ENCODE data around the gene GSG1L.

GSG1L gene

GRCh38 chr16:28062261-28062846 lies 1.2 kb downstream of the GSG1L start:
- Histone ChIP-seq H3K9ac (ENCODE audit: low read depth, low read length) (no peak overlapping the region), H3K9me3 (ENCODE audit: control insufficient read depth, insufficient read depth, low read length) (no peaks in the 10 kb centered on the region), H3K27me3 (ENCODE audit: control insufficient read depth, insufficient read depth, low read length) (peaks cover 57% of the 10 kb centered on the region), H3K27ac (ENCODE audit: low read depth, low read length) (no peak overlapping the region), H3K4me1 (ENCODE audit: control insufficient read depth, insufficient read depth, low read length) (no peaks in the 10 kb centered on the region), H3K4me3 (ENCODE audit: low read depth, low read length) (peak overlapping the region; percentile 58; the same call in 1 of the 2 replicates), H3K36me3 (ENCODE audit: control insufficient read depth, insufficient read depth, low read length) (no peaks in the 10 kb centered on the region)

DNA sequence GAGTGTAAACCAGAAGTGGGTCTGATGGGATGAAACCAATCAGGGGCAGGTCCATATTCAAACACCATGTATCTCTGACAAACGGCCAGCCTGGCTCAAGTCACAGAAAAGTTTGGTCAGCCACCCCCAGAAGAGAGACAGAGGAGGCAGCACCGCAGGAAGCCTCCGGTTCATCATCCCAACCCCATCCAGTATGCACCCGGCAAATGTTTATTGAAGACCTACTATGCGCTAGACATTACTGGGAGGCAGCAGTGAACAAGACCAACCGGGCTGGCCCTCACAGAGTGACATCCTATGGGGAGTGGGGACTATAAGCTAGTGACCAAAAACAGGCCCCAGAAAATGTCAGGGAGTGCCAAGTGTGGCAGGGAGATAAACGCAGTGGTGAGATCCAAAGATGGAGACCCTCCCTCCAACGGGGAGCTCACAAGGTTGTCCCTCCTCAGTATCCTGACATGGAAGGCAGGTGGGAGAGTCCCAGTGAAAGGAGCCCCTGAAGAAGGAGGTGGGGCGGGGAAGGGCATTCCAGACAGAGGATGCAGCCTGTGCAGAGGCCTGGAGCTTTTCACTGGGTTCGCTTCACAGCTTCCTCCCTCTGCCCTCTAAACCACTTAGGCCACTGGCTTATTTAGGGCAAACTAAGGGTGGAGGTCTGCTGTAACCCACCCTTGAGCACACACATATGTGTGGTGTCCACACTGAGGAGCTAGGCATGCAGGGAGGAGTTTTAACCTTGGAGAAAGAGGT lies 2.0 kb downstream of the GSG1L start:
- H3K9ac ChIP-seq (ENCODE audit: low read depth, low read length) = no peak overlapping the region
- peaks cover 57% of the 10 kb centered on the region for H3K27me3 ChIP-seq (ENCODE audit: control insufficient read depth, insufficient read depth, low read length)
- H3K4me3 ChIP-seq (ENCODE audit: low read depth, low read length) = no peak overlapping the region
- no peaks in the 10 kb centered on the region for H3K9me3 ChIP-seq (ENCODE audit: control insufficient read depth, insufficient read depth, low read length)
- H3K27ac ChIP-seq (ENCODE audit: low read depth, low read length) = no peak overlapping the region
- H3K4me1 ChIP-seq (ENCODE audit: control insufficient read depth, insufficient read depth, low read length) = no peaks in the 10 kb centered on the region
- no peaks in the 10 kb centered on the region for H3K36me3 ChIP-seq (ENCODE audit: control insufficient read depth, insufficient read depth, low read length)

- peaks cover 56% of the 10 kb centered on the region for H3K27me3 ChIP-seq (ENCODE audit: control insufficient read depth, insufficient read depth, low read length)
Observed at GRCh38 chr16:28059841-28060575, 3.5 kb downstream of the GSG1L start.

GRCh38 chr16:28058839-28059589 lies 4.5 kb downstream of the GSG1L start:
- H3K4me3 ChIP-seq (ENCODE audit: low read depth, low read length) = no peak overlapping the region
- no peak overlapping the region for H3K9ac ChIP-seq (ENCODE audit: low read depth, low read length)
- no peaks in the 10 kb centered on the region for H3K36me3 ChIP-seq (ENCODE audit: control insufficient read depth, insufficient read depth, low read length)
- no peak overlapping the region for H3K27ac ChIP-seq (ENCODE audit: low read depth, low read length)
- no peaks in the 10 kb centered on the region for H3K9me3 ChIP-seq (ENCODE audit: control insufficient read depth, insufficient read depth, low read length)
- peaks cover 46% of the 10 kb centered on the region for H3K27me3 ChIP-seq (ENCODE audit: control insufficient read depth, insufficient read depth, low read length)
- no peaks in the 10 kb centered on the region for H3K4me1 ChIP-seq (ENCODE audit: control insufficient read depth, insufficient read depth, low read length)

More at GRCh38 chr16:28059841-28060575, 3.5 kb downstream of the GSG1L start:
- Histone ChIP-seq H3K4me3 (ENCODE audit: low read depth, low read length) (no peak overlapping the region), H3K27ac (ENCODE audit: low read depth, low read length) (no peak overlapping the region), H3K4me1 (ENCODE audit: control insufficient read depth, insufficient read depth, low read length) (no peaks in the 10 kb centered on the region), H3K9me3 (ENCODE audit: control insufficient read depth, insufficient read depth, low read length) (no peaks in the 10 kb centered on the region), H3K9ac (ENCODE audit: low read depth, low read length) (no peak overlapping the region), H3K36me3 (ENCODE audit: control insufficient read depth, insufficient read depth, low read length) (no peaks in the 10 kb centered on the region)

GRCh38 chr16:28057949-28058348 lies 5.6 kb downstream of the GSG1L start:
- Histone ChIP-seq H3K9me3 (ENCODE audit: control insufficient read depth, insufficient read depth, low read length) (no peaks in the 10 kb centered on the region), H3K27ac (ENCODE audit: low read depth, low read length) (no peak overlapping the region), H3K27me3 (ENCODE audit: control insufficient read depth, insufficient read depth, low read length) (peaks cover 40% of the 10 kb centered on the region), H3K4me3 (ENCODE audit: low read depth, low read length) (no peak overlapping the region), H3K36me3 (ENCODE audit: control insufficient read depth, insufficient read depth, low read length) (no peaks in the 10 kb centered on the region), H3K9ac (ENCODE audit: low read depth, low read length) (no peak overlapping the region), H3K4me1 (ENCODE audit: control insufficient read depth, insufficient read depth, low read length) (no peaks in the 10 kb centered on the region)

- Histone ChIP-seq H3K9me3 (ENCODE audit: control insufficient read depth, insufficient read depth, low read length) (no peaks in the 10 kb centered on the region), H3K27ac (ENCODE audit: low read depth, low read length) (no peak overlapping the region), H3K9ac (ENCODE audit: low read depth, low read length) (no peak overlapping the region), H3K4me3 (ENCODE audit: low read depth, low read length) (no peak overlapping the region), H3K27me3 (ENCODE audit: control insufficient read depth, insufficient read depth, low read length) (0 out of 2 replicates have a peak, but pooled peaks cover 4% of the 10 kb centered on the region), H3K4me1 (ENCODE audit: control insufficient read depth, insufficient read depth, low read length) (no peaks in the 10 kb centered on the region), H3K36me3 (ENCODE audit: control insufficient read depth, insufficient read depth, low read length) (no peaks in the 10 kb centered on the region)
Observed at GRCh38 chr16:28053461-28053860, 10.1 kb downstream of the GSG1L start.

DNA sequence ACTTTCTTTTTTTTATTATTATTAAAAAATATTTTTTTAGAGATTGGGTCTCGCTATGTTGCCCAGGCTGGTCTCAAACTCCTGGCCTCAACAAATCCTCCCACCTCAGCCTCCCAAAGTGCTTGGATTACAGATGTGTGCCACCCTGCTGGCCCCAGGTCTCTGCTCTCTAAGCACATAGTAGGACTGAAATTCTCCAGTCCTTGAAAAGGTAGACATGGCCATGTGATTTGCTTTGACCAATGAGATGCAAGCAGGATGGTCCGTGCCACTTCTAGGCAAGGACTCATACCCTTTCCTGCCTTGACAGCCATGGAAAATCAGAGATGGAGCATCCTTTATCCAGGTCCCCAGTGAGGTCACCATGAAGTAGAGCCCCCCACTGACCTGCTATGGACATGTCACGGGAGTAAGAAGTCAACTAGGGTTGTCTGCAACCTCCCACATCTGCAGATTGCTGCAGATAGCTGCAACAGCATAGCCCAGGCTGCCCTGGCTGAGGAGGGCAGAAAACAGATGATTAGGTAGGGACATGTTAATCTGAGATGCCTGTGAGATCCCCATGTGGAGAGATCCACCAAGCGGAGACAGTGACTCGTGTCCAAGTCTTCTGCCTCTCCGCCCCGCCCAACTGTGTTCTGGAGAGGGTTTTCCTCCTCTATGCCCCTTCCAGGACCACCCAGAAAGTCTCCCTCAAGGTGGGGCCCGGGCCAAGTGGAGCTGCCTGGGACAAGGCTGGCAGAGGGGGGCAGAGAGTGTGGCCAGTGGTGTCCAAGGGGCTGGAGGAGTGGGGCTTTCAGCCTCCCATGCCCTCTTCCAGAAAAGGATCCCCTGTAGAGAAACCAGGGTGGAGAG lies 11.0 kb downstream of the GSG1L start:
- Histone ChIP-seq H3K36me3 (ENCODE audit: control insufficient read depth, insufficient read depth, low read length) (no peaks in the 10 kb centered on the region), H3K9me3 (ENCODE audit: control insufficient read depth, insufficient read depth, low read length) (no peaks in the 10 kb centered on the region), H3K4me3 (ENCODE audit: low read depth, low read length) (no peak overlapping the region), H3K27me3 (ENCODE audit: control insufficient read depth, insufficient read depth, low read length) (0 out of 2 replicates have a peak, but pooled peaks cover 4% of the 10 kb centered on the region), H3K9ac (ENCODE audit: low read depth, low read length) (no peak overlapping the region), H3K27ac (ENCODE audit: low read depth, low read length) (no peak overlapping the region), H3K4me1 (ENCODE audit: control insufficient read depth, insufficient read depth, low read length) (no peaks in the 10 kb centered on the region)

DNA sequence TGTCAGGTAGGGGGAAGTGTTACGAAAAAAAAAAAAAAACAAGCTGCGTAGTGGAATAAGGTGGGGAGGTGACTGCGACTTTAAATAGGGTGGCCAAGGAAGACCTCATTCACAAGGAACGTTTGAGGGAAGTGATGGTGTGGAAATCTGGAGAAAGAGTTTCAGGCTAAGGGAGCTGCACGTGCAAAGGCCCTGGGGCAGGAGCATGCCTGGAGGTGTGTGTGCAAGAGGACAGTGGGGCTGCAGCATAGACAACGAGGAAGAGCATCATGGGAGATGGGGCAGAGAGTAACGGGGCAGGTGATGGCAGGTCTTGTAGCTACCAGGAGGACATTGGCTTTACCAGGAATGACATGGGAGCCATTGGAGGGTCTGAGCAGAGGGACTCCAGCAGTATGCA lies 12.0 kb downstream of the GSG1L start:
- Histone ChIP-seq H3K4me3 (ENCODE audit: low read depth, low read length) (no peak overlapping the region), H3K36me3 (ENCODE audit: control insufficient read depth, insufficient read depth, low read length) (no peaks in the 10 kb centered on the region), H3K27ac (ENCODE audit: low read depth, low read length) (no peak overlapping the region), H3K9ac (ENCODE audit: low read depth, low read length) (no peak overlapping the region), H3K4me1 (ENCODE audit: control insufficient read depth, insufficient read depth, low read length) (no peaks in the 10 kb centered on the region), H3K27me3 (ENCODE audit: control insufficient read depth, insufficient read depth, low read length) (0 out of 2 replicates have a peak, but pooled peaks cover 4% of the 10 kb centered on the region), H3K9me3 (ENCODE audit: control insufficient read depth, insufficient read depth, low read length) (no peaks in the 10 kb centered on the region)

DNA sequence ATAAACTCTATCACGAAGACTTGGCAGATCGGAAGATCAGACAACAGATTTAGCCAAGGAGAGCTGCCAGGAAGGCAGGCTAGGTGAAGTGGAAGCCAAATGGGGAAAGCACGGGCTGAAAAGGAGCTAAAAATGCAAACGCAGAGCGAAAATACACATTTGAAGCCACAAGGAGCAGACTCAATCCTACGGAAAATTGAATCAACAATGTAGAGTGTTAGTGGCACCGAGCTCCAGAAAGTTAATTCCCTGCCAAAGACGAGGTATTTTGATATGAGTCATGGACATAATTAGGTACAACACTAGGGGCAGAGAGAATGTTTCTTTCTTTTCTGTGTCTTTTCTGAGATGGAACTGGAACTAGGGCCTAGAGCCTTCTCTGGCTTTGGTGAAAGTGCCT lies 20.7 kb downstream of the GSG1L start:
- H3K27ac ChIP-seq (ENCODE audit: low read depth, low read length) = no peak overlapping the region
- no peak overlapping the region for H3K9ac ChIP-seq (ENCODE audit: low read depth, low read length)
- H3K4me1 ChIP-seq (ENCODE audit: control insufficient read depth, insufficient read depth, low read length) = 0 out of 2 replicates have a peak, but pooled peaks cover 4% of the 10 kb centered on the region
- H3K4me3 ChIP-seq (ENCODE audit: low read depth, low read length) = no peak overlapping the region
- H3K9me3 ChIP-seq (ENCODE audit: control insufficient read depth, insufficient read depth, low read length) = no peaks in the 10 kb centered on the region
- H3K27me3 ChIP-seq (ENCODE audit: control insufficient read depth, insufficient read depth, low read length) = no peaks in the 10 kb centered on the region
- H3K36me3 ChIP-seq (ENCODE audit: control insufficient read depth, insufficient read depth, low read length) = no peaks in the 10 kb centered on the region

DNA sequence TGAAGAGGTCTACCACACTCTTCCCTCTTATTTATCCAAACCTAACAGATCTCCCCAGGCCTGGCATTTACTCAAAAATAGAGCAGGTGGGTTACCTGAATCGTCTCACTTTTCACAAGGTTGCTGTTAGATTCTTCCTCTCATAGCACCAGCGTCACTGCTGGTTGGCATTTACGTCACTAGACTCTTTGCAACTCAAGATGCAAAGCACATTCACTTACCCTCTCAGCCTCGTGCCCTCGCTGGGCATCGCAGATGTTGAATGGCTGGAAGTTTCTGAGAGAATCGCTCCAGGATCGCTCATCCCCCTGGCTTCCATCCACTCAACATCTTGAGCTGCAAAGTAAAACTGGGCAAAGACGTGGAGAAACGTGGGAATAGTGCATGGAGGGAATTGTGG lies 21.9 kb downstream of the GSG1L start:
- Histone ChIP-seq H3K9ac (ENCODE audit: low read depth, low read length) (no peak overlapping the region), H3K9me3 (ENCODE audit: control insufficient read depth, insufficient read depth, low read length) (no peaks in the 10 kb centered on the region), H3K36me3 (ENCODE audit: control insufficient read depth, insufficient read depth, low read length) (no peaks in the 10 kb centered on the region), H3K4me1 (ENCODE audit: control insufficient read depth, insufficient read depth, low read length) (0 out of 2 replicates have a peak, but pooled peaks cover 4% of the 10 kb centered on the region), H3K27ac (ENCODE audit: low read depth, low read length) (no peak overlapping the region), H3K4me3 (ENCODE audit: low read depth, low read length) (no peak overlapping the region), H3K27me3 (ENCODE audit: control insufficient read depth, insufficient read depth, low read length) (no peaks in the 10 kb centered on the region)

Data from HUES48 (cell line).